ENCODE data around the gene PPM1B. TPM values are rescaled to one million over a fixed set of nuclear protein-coding genes. Genes with fewer than 3 reads are reported as not detected.

Gene PPM1B
- total and polyA plus RNA-seq, 9 of the 15 experiments (the other 6 are each of a cell fraction or from before 2014, with no cell fraction given) = 8.9 to 44.0 (median 28.6) TPM

DNA sequence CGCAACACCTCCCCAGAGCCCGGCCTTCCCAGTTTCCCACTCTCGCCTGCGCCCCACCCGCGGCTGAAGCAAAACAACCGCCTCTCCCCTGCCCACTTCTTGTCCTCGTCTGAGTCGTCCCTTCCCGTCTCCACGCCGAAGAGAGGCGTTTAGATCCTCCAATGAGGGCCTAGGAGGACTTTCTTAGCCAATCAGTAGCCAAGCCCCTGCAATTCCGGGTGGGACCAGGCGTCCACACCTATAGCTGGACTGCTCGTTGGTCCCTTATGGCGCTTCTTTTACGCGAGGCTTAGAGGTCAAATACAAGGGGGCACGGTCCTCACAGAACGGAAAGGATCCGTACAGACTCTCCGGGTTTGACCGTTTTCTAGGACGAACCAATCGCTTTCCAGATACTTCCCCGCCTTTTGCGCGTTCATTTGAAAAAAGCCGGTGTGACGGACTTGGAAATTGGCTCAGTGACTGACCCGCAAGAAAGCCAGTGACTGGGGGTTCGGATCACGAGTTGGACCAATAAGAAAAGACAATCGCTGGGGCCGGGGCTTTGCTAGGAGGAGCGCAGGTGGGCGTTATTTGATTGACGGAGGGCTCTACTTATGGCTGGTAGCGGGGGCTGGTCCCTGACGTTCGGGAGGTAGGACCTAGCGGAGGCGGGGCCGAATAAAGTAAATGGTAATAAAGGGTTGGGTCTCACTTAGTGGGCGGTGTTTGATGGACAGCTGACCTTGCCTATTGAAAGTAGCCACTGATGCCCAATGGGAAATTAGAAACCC, 581 bp upstream of the PPM1B start (continued):
- TF ChIP-seq, protein P1, sequence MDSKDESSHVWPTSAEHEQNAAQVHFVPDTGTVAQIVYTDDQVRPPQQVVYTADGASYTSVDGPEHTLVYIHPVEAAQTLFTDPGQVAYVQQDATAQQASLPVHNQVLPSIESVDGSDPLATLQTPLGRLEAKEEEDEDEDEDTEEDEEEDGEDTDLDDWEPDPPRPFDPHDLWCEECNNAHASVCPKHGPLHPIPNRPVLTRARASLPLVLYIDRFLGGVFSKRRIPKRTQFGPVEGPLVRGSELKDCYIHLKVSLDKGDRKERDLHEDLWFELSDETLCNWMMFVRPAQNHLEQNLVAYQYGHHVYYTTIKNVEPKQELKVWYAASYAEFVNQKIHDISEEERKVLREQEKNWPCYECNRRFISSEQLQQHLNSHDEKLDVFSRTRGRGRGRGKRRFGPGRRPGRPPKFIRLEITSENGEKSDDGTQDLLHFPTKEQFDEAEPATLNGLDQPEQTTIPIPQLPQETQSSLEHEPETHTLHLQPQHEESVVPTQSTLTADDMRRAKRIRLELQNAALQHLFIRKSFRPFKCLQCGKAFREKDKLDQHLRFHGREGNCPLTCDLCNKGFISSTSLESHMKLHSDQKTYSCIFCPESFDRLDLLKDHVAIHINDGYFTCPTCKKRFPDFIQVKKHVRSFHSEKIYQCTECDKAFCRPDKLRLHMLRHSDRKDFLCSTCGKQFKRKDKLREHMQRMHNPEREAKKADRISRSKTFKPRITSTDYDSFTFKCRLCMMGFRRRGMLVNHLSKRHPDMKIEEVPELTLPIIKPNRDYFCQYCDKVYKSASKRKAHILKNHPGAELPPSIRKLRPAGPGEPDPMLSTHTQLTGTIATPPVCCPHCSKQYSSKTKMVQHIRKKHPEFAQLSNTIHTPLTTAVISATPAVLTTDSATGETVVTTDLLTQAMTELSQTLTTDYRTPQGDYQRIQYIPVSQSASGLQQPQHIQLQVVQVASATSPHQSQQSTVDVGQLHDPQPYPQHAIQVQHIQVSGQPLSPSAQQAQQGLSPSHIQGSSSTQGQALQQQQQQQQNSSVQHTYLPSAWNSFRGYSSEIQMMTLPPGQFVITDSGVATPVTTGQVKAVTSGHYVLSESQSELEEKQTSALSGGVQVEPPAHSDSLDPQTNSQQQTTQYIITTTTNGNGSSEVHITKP (IDR thresholded peaks at IDR 0.05; ENCODE audit: partially characterized antibody) = peak; percentile 71
- TF ChIP-seq, protein P2, sequence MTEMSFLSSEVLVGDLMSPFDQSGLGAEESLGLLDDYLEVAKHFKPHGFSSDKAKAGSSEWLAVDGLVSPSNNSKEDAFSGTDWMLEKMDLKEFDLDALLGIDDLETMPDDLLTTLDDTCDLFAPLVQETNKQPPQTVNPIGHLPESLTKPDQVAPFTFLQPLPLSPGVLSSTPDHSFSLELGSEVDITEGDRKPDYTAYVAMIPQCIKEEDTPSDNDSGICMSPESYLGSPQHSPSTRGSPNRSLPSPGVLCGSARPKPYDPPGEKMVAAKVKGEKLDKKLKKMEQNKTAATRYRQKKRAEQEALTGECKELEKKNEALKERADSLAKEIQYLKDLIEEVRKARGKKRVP (CRISPR knock-in tag; IDR thresholded peaks at IDR 0.05) = no peak
- TF ChIP-seq PCBP2 (IDR thresholded peaks at IDR 0.05; ENCODE audit: low read depth, low read length, poor library complexity, severe bottlenecking) = no peak
- TF ChIP-seq HDAC3 (IDR thresholded peaks at IDR 0.05; ENCODE audit: borderline replicate concordance, partially characterized antibody) = no peak
- no peak for TF ChIP-seq DMBX1 (CRISPR knock-in tag; IDR thresholded peaks at IDR 0.05; ENCODE audit: borderline replicate concordance)
- TF ChIP-seq MYBL2 (IDR thresholded peaks at IDR 0.05; ENCODE audit: low read depth) = peak; percentile 89
- no peak for TF ChIP-seq MYBL2 (CRISPR knock-in tag; IDR thresholded peaks at IDR 0.05; ENCODE audit: borderline replicate concordance)
- TF ChIP-seq HCFC1 (IDR thresholded peaks at IDR 0.05; ENCODE audit: low read depth, low read length) = peak; percentile 57
- no peak for TF ChIP-seq MAFF (IDR thresholded peaks at IDR 0.05; ENCODE audit: low read length)
- TF ChIP-seq ZBED1 (IDR thresholded peaks at IDR 0.05) = no peak
- TF ChIP-seq NR2C2 (CRISPR knock-in tag; IDR thresholded peaks at IDR 0.05) = no peak
- peak; percentile 97 for TF ChIP-seq NR2C2 (tag; IDR thresholded peaks at IDR 0.05)
- no peak for TF ChIP-seq MEF2A (IDR thresholded peaks at IDR 0.05; ENCODE audit: control insufficient read depth, low read depth, low read length)
- TF ChIP-seq ZNF830 (CRISPR knock-in tag; IDR thresholded peaks at IDR 0.05) = no peak
- no peak for TF ChIP-seq TAL1 (IDR thresholded peaks at IDR 0.05)
- no peak for TF ChIP-seq DPF2 (IDR thresholded peaks at IDR 0.05)
- TF ChIP-seq ZNF507 (tag; conservative IDR thresholded peaks at IDR 0.05) = no peak
- no peak for TF ChIP-seq NFIX (CRISPR knock-in tag; IDR thresholded peaks at IDR 0.05; ENCODE audit: low read depth)
- TF ChIP-seq, protein P3, sequence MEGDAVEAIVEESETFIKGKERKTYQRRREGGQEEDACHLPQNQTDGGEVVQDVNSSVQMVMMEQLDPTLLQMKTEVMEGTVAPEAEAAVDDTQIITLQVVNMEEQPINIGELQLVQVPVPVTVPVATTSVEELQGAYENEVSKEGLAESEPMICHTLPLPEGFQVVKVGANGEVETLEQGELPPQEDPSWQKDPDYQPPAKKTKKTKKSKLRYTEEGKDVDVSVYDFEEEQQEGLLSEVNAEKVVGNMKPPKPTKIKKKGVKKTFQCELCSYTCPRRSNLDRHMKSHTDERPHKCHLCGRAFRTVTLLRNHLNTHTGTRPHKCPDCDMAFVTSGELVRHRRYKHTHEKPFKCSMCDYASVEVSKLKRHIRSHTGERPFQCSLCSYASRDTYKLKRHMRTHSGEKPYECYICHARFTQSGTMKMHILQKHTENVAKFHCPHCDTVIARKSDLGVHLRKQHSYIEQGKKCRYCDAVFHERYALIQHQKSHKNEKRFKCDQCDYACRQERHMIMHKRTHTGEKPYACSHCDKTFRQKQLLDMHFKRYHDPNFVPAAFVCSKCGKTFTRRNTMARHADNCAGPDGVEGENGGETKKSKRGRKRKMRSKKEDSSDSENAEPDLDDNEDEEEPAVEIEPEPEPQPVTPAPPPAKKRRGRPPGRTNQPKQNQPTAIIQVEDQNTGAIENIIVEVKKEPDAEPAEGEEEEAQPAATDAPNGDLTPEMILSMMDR (IDR thresholded peaks at IDR 0.05 in 2 of 3, conservative IDR thresholded peaks at IDR 0.05 in 1 of 3; ENCODE audit: insufficient read depth in 2 of 3, low read depth in 1 of 3, low read length in 3 of 3) = no peak
- peak; percentile 45 for TF ChIP-seq CTBP1 (IDR thresholded peaks at IDR 0.05; ENCODE audit: borderline replicate concordance)
- peak; percentile 100 for TF ChIP-seq PKNOX1 (IDR thresholded peaks at IDR 0.05)
- TF ChIP-seq CBFB (CRISPR knock-in tag; IDR thresholded peaks at IDR 0.05) = no peak
- no peak for TF ChIP-seq HDGF (IDR thresholded peaks at IDR 0.05)

Measured in K562 (cell line).